ENCODE measurements around the gene NFX1. TPM values are rescaled to one million over a fixed set of nuclear protein-coding genes. Genes with fewer than 3 reads are reported as not detected.

Gene NFX1
- total RNA-seq, 6 experiments from 2014 or later, result 22.6 to 29.2 (median 24.8) TPM

DNA sequence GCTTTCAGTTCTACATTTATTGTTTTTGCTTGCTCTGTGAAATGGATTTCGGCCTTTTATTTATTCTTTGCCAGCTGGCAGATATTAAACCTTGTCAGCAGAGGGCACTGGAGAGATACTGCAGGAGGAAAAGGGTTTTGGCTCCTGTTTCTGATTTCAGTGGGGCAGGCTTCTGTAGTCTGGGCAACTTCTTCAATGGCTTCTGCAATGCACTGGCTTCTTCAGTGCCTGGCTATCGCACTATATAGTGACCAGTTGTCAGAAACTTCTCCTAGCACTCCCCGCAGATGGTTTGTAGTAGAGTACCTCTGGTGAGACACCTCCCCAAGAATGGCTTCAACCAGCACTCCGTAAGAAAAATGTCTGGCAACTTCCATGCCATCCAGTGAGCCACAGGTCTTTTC, 3.2 kb upstream of the NFX1 start:
- Histone ChIP-seq H3K27me3 (no peaks in the 10 kb centered on the region), H3K4me3 (no peak overlapping the region), H3K27ac (peak overlapping the region in 2 of 3 donors; percentile 32 to 38), H3K9me3 (no peaks in the 10 kb centered on the region), H3K36me3 (peaks cover 0 to 11% (median 0%) of the 10 kb centered on the region in 4 donors), H3K4me1 (peaks cover 0 to 18% (median 6%) of the 10 kb centered on the region in 4 donors)
- DNase-seq (peak in 1 of 3 donors; percentile 61), ATAC-seq (peak; percentile 34 to 57 (median 48))
- intact Hi-C loops (cut with DNase I), result no loop called here
- TF ChIP-seq POLR2A (IDR thresholded peaks at IDR 0.05) (no peak), CTCF (IDR thresholded peaks at IDR 0.05) (peak; percentile 58 to 82 (median 78))
- WGBS (ENCODE audit: insufficient coverage, low coverage, low lambda C conversion rate, missing lambda C conversion rate), result 46% methylated on average over 4 of the region's 4 CpGs

DNA sequence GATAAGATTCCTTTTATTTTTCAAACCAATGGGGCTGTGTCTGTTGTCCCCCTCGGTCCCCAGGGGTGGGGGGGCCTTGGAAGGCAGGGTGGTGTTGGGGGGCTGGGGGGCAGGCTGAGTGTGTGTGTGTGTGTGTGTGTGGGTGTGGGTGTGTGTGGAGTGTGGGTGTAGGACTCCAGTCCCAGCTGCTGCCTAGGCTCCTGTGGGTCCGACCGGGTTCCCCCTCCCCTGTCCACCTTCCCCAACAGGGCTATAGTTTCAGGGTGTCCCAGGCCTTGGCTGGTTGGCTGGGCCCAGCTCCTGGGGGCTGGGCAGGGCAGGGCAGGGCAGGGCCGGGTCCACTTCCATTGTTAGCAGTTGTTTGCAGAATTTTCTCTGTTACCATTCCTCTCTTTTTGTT, 2.1 kb upstream of the NFX1 start:
- peak in 1 of 3 donors; percentile 18 for DNase-seq
- 55% methylated on average over 2 of the region's 4 CpGs for WGBS (ENCODE audit: insufficient coverage, low coverage, low lambda C conversion rate, missing lambda C conversion rate)
- Histone ChIP-seq H3K4me3 (no peak overlapping the region), H3K4me1 (peaks cover 0 to 30% (median 12%) of the 10 kb centered on the region in 4 donors), H3K27me3 (no peaks in the 10 kb centered on the region), H3K9me3 (no peaks in the 10 kb centered on the region), H3K36me3 (no peaks in the 10 kb centered on the region), H3K27ac (no peak overlapping the region)
- intact Hi-C loops (cut with DNase I), result no loop called here
- TF ChIP-seq CTCF (IDR thresholded peaks at IDR 0.05) (no peak), POLR2A (IDR thresholded peaks at IDR 0.05) (no peak)
- no peak for ATAC-seq

DNA sequence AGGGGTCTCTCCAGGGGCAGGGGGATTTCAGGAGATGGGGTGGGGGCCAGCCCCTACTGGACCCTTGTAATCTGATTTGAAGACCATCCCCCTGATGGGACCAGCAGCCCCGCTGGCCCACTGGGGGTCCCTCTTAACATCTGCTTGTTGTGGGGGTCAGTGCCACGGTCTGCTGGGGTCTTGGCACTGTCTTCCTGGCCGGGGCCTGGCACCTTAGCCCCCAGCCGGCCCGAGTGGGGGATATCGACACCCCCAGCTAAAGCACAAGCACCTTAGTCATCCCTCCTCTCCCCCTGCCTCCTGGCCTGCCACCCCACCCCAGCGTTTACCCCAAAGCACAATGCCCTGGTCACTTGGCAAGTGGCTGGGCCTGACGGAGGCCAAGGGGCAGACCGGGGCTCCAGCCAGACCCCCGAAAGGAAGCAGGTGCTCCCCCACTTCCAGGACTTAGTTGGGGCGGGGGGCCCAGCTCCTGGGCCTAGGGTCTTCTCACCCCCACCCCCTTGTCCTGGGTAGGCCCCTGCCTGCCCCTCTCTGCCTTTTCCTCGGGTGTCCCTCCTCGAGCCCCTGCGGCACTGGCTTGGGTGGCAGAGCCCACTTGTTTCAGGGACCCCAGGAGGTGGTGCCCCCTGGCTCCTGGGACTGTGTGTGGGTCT, 1.4 kb upstream of the NFX1 start:
- TF ChIP-seq CTCF (IDR thresholded peaks at IDR 0.05) (no peak), POLR2A (IDR thresholded peaks at IDR 0.05) (no peak)
- intact Hi-C loops (cut with DNase I), result no loop called here

DNA sequence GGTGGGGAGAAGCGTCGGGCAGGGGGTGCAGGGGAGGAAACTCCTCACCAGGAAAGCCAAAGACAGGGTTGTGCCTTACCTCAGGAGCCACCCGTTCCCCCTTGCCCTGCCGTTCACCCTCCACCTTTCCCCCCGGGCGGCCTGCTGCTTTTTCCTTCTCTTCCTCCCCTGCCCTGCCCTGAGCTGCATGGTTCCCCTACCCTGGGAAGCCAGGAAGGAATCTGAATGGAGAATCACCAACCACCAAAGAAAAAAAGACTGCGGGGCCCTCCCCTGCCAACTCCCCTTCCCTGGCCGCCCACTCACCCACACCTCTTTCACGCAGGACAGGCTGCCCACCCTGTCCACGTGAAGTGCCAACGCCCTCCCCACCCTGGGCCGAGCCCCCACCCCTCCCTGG, 820 bp upstream of the NFX1 start:
- TF ChIP-seq POLR2A (IDR thresholded peaks at IDR 0.05) (no peak), CTCF (IDR thresholded peaks at IDR 0.05) (no peak)
- Histone ChIP-seq H3K27me3 (no peaks in the 10 kb centered on the region), H3K4me3 (peak overlapping the region; percentile 88 to 98 (median 97)), H3K9me3 (no peaks in the 10 kb centered on the region), H3K27ac (peak overlapping the region; percentile 99 to 100 (median 99)), H3K4me1 (peaks cover 0 to 41% (median 15%) of the 10 kb centered on the region in 4 donors), H3K36me3 (no peaks in the 10 kb centered on the region)
- WGBS (ENCODE audit: insufficient coverage, low coverage, low lambda C conversion rate, missing lambda C conversion rate), result 5% methylated on average over 10 of the region's 12 CpGs
- intact Hi-C loops (cut with DNase I), result no loop called here
- ATAC-seq, result no peak
- peak in 1 of 3 donors; percentile 23 for DNase-seq

More for the DNA sequence above, 1.4 kb upstream of the NFX1 start:
- peaks cover 0 to 35% (median 12%) of the 10 kb centered on the region in 4 donors for H3K4me1 ChIP-seq
- no peaks in the 10 kb centered on the region for H3K9me3 ChIP-seq
- H3K36me3 ChIP-seq, result no peaks in the 10 kb centered on the region
- DNase-seq (peak in 1 of 3 donors; percentile 26), ATAC-seq (no peak)
- H3K27ac ChIP-seq, result peak overlapping the region; percentile 99 to 100 (median 99)
- H3K27me3 ChIP-seq, result no peaks in the 10 kb centered on the region
- H3K4me3 ChIP-seq, result no peak overlapping the region
- no CpG with 5 or more reads among the region's 14 CpGs for WGBS (ENCODE audit: insufficient coverage, low coverage, low lambda C conversion rate, missing lambda C conversion rate)

All from right lobe of liver (tissue), 6 donors.